Lower leg skin (tissue), 4 donors: ENCODE data around the gene ST3GAL5. TPM values are rescaled to one million over a fixed set of nuclear protein-coding genes. Genes with fewer than 3 reads are reported as not detected.
"Not testable (repeated sequence)": the region's sequence is repeated elsewhere in the genome, so short reads cannot be mapped to it uniquely, and the experiment has no call there.

Experiments
- DNase-seq, 2 donors: peaks; one replicate each; pipeline ENCODE4 v3.0.0-alpha.2; 2019; ENCODE audit warnings: low spot score in 2 of 2
- H3K4me3 ChIP-seq: fragments of 200-600 bp; sonication (generic); 2 replicates; pipeline ENCODE4 v1.5.1; 2017; ENCODE audit warnings: mild to moderate bottlenecking, low read depth; ENCODE audit not compliant: poor library complexity, severe bottlenecking
- POLR2A ChIP-seq, 2 donors: fragments of 450-650 bp; IDR thresholded peaks; one replicate each; pipeline ENCODE4 v1.6.1; 2016 to 2017; ENCODE audit warnings: antibody characterized with exemption in 2 of 2, mild to moderate bottlenecking in 1 of 2, moderate library complexity in 1 of 2
- WGBS, 2 donors: methylation state at CpG; one replicate each; pipeline ENCODE4 v1.1.5; 2018; 5-methylcytosine and 5-hydroxymethylcytosine counted together
- intact Hi-C: fragments of 100-400 bp; cut with DNase I; formaldehyde crosslinking; loops from one replicate; pipeline ENCODE4 v1.15.0; 2023; ENCODE audit warnings: low total_unique reads
- total RNA-seq, 4 donors: library from RNA; depleted of rRNA; stranded (reverse); fragments of >200 nt; gene quantifications; one replicate each; pipeline ENCODE4 v1.1.0, GENCODE V29; 2016
- TF ChIP-seq, protein P1 (sequence below), 3 donors: fragments of 450-650 bp; IDR thresholded peaks; one replicate each; pipeline ENCODE4 v1.5.1; 2016; ENCODE audit warnings: antibody characterized with exemption in 3 of 3, mild to moderate bottlenecking in 3 of 3, moderate library complexity in 2 of 3

ST3GAL5 gene
- total RNA-seq, 4 donors from 2014 or later = 6.9 to 8.6 (median 8.1) TPM

DNA sequence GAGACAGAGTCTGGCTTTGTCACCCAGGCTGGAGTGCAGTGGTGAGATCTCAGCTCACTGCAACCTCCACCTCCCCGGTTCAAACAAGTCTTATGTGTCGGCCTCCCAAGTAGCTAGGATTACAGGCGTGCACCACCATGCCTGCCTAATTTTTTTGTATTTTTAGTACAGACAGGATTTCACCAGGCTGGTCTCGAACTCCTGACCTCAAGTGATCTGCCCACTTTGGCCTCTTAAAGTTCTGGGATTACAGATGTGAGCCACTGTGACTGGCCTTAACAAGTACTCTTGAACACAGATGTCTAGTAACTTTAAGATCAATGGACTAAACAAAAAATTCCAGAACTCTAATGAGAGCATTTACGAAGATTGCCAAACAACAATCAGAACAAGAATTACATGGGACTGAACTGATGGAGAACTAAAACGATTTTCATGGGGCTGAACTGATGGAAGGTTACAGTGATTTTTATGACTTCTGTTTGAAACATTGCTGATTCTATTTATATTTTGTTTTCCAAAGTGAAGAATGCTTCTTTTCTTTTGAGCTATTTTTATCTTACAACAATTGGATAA lies 46.5 kb upstream of the ST3GAL5 start:
- H3K4me3 ChIP-seq = no peak overlapping the region
- intact Hi-C loops = no loop called here
- WGBS, 2 donors = 63 to 74% methylated on average over 6 of the region's 6 CpGs
- no peak for TF ChIP-seq POLR2A (IDR thresholded peaks at IDR 0.05)
- TF ChIP-seq, protein P1, sequence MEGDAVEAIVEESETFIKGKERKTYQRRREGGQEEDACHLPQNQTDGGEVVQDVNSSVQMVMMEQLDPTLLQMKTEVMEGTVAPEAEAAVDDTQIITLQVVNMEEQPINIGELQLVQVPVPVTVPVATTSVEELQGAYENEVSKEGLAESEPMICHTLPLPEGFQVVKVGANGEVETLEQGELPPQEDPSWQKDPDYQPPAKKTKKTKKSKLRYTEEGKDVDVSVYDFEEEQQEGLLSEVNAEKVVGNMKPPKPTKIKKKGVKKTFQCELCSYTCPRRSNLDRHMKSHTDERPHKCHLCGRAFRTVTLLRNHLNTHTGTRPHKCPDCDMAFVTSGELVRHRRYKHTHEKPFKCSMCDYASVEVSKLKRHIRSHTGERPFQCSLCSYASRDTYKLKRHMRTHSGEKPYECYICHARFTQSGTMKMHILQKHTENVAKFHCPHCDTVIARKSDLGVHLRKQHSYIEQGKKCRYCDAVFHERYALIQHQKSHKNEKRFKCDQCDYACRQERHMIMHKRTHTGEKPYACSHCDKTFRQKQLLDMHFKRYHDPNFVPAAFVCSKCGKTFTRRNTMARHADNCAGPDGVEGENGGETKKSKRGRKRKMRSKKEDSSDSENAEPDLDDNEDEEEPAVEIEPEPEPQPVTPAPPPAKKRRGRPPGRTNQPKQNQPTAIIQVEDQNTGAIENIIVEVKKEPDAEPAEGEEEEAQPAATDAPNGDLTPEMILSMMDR (IDR thresholded peaks at IDR 0.05) = no peak
- DNase-seq = no peak

DNA sequence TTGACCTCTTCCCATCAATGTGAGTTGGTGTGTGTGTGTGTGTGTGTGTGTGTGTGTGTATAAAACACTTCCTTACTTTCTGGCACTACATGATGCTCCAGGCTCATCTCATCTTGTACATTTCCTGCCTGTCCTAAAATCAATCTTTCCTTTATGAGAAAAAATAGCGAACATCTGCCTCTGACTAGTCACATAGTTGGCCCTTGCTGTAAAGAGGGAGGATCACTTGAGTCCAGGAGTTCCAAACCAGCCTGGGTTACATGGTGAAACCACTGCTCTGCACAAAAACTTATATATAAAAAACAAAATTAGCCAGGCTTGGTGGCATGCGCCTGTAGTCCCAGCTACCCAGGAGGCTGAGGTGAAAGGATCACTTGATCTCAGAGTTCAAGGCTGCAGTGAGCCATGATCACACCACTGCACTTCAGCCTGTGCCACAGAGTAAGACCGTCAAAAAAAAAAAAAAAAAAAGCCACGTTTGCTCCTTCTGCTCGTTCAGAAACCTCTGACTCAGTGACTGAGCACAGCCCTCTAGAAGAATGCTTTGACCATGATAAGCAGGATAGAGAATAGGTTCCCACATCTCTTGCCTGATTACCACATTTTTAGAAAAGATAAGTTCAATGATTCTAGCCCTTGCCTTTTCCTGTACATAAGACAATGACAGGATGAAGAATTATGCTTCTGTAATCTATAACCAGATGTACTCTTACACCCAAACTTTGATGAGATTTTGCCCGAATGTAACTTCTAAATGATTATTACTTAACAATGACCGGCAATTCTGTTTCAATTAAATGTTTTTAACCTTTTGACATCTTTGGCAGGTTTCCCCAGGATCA lies 45.2 kb upstream of the ST3GAL5 start:
- WGBS, 2 donors = 29 to 35% methylated on average over 7 of the region's 7 CpGs
- intact Hi-C loops = no loop called here
- DNase-seq = no peak
- TF ChIP-seq POLR2A (IDR thresholded peaks at IDR 0.05) = no peak
- TF ChIP-seq, protein P1 (IDR thresholded peaks at IDR 0.05) = no peak
- H3K4me3 ChIP-seq = no peak overlapping the region

DNA sequence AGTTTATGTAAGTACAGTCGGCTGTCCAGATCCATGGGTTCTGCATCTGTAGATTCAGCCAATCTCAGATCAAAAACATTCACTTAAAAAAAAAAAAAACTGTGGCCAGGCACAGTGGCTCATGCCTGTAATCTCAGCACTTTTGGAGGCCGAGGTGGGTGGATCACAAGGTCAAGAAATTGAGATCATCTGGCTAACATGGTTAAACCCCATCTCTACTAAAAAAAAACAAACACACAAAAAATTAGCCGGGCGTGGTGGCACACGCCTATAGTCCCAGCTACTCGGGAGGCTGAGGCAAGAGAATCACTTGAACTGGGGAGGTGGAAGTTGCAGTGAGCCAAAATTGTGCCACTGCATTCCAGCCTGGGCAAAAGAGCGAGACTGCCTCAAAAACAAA lies 42.4 kb upstream of the ST3GAL5 start:
- H3K4me3 ChIP-seq, intact Hi-C loops: not testable (repeated sequence)
- 35 to 39% methylated on average over 7 of the region's 7 CpGs for WGBS, 2 donors
- peak in 1 of 2 donors; percentile 45 for DNase-seq

DNA sequence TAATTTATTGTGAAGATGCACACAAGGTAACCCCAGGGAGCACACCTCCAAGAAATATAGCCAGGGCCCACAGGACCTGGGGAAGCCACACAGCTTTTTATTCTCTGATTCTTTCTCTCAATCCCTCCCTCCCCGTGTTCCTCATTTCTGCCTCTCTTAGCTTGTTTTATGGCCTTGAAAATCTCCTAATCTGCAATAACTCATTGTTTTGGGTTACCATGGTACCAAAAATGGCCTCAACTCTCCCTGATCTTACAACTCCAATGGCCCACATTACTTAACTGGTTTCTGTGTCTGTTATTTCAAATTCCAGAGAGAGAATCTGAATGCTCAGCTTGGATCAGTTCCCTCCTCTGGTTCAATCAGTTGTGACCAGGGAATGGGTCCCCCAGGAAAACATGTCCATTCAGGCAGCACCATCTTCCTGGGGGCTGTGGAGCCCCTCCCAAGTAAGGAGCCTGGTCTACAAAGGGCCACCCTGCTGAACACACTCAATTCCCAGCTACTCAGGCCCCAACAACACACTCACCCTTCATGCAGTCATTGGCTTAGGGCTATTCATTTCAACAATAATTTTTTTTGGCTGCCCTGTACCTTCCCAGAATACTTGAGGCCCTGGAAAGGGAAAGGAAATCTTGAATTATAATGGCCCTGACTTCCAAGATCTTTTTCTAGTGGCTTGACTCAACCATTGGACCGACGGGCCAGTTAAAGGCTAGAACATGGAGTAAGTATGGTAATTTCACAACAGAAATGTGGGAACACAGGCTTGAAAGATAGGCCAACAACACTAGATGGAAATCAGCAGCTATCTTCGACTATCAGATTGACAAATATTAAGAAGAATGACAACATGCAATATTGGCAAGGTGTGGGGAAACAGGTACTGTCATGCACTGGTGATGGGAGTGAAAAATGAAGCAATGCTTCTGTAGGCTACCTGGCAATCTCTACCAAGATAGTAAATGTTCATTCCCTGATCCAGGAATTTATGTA lies 41.6 kb upstream of the ST3GAL5 start:
- TF ChIP-seq POLR2A (IDR thresholded peaks at IDR 0.05) = no peak
- TF ChIP-seq, protein P1 (IDR thresholded peaks at IDR 0.05) = no peak
- peak in 1 of 2 donors; percentile 71 for DNase-seq
- H3K4me3 ChIP-seq = no peak overlapping the region
- intact Hi-C loops = no loop called here
- WGBS, 2 donors = 36 to 38% methylated on average over 4 of the region's 4 CpGs

DNA sequence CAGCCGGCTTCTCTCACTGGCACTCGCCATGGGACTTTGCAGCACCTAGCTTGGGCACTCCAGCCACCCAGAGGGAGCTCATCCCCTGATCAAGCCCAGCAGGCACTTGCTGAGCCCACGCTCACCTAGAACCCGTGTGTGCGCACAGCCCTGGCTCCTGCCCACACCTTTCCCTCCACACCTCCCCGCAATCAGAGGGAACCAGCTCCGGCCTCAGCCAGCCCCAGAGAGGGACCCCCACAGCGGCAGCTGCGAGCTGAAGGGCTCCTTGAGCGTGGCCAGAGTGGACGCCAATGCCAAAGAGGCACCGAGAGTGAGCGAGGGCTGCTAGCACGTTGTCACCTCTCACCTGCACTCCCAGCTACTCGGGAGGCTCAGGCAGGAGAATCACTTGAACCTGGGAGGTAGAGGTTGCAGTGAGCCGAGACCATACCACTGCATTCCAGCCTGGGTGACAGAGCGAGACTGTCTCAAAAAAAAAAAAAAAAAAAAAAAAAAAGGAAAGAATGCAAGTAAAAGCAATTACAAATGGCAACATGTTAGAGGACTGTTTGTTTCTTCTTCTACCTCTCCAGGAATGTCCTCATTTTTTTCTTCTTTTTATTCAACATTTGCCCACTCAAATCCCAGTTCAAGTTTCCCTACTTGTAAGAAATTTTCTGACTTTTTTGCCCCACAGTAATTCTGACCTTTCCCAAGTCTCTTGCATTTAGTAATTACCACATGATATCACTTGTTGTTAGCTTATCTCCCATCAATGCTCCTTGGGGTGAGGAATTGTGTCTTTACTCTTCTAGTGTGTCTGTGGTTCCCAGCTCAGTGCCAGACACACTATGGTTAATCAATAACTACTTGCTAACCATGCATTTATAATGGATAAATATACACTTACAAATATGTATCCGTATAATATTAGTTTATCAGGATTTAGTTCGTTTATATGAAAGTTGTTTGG lies 40.6 kb upstream of the ST3GAL5 start:
- DNase-seq = peak in 1 of 2 donors; percentile 66
- TF ChIP-seq, protein P1 (IDR thresholded peaks at IDR 0.05) = no peak
- no peak for TF ChIP-seq POLR2A (IDR thresholded peaks at IDR 0.05)
- 89 to 91% methylated on average over 17 to 19 of the region's 19 CpGs for WGBS, 2 donors
- H3K4me3 ChIP-seq = no peak overlapping the region
- intact Hi-C loops = no loop called here
